OCI-LY1 (cell line): ENCODE results near the gene ARR3.

Experiments
- CTCF ChIP-seq: fragments of 200-600 bp; sonication (generic), shearing (Covaris generic); IDR thresholded peaks from 2 replicates; pipeline ENCODE4 v1.5.1; 2017; ENCODE audit warnings: mild to moderate bottlenecking, antibody characterized with exemption, low read length, moderate library complexity, mixed read lengths
- EZH2 ChIP-seq: fragments of 200-600 bp; sonication (generic), shearing (Covaris generic); IDR thresholded peaks from 2 replicates; pipeline ENCODE4 v1.8.0; 2017; ENCODE audit warnings: borderline replicate concordance, mixed run types, mild to moderate bottlenecking, antibody characterized with exemption, low read length, moderate library complexity, mixed read lengths

DNA sequence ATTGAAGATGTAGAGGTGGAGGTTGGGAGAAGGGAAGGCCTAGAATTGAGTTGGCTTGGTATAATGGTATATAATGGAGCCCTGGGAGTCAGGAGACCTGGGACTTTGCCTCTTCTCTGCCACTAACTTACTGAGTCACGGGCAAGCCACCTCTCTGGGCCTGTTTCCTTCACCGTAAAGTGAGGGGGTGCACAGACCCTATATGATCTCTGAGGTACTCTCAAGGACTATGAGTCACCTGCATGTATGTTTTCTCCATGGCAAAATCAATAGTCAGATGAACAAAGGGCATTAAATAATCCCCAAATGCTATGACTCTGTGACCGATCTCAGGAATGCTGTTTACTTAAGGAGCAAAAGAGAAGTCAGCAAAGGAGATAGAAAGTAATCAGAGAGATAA is 13.2 kb upstream of the ARR3 start:
- no peak for TF ChIP-seq CTCF
- TF ChIP-seq EZH2, result no peak
